ENCODE results near the gene ZFAND3.

The ZFAND3 gene

DNA sequence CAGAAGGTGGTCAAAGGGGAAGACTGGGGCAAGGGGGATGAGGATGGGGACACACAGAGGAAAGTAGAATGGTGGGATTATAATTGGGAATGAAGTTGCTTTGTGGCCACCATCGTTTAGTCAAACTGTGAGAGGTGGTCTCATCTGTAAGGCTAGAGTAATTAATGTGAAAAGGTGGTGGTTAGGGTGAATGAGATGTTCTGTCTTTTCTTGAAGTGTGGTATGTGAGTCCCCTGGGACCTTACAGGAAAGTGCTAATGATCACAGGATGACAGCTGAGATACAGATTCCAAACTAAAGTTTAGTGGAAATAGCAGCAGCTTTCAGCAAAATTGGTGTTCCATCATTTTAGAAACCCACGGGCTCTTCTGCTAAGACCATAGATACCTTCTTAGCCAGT lies 10.7 kb downstream of the ZFAND3 start:
- no peak for DNase-seq

DNA sequence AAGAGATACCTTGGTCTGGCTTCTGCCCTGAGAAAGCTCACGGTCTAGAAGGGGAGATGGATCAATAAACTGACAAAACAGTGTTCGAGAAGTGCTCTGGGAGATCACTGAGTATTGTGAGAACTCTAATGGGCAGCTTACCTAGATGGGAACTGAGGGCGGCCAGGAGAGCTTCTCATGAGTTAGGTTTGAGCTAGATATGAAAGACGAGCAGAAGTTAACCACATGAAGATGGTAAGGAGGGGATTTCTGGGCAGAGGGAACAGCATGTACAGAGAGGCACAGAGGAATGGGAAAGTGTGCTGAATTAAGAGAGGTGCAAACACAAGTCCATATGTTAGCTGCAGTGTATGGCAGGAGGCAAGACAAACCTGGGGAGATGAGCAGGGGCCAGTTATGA lies 11.9 kb downstream of the ZFAND3 start:
- no peak for DNase-seq

DNA sequence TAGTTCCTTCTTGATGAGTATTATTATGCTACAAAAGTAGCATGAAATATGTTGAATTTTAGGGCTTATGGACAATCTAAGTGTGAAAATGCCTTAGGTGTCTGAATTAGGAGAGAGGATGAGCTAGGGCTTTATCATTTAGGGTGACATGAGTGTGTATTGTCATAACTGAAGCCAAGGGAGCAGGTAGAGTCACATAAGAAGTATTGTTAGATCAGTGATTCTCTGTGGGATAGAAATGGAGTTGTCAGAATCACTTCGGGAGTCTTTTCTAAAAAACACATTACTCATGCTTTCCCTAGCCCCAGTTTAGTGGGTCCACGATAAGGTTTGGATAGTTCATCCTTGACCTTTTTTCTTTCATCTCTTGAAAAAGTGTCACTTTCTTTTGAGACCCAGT lies 16.4 kb downstream of the ZFAND3 start:
- no peak for DNase-seq

DNA sequence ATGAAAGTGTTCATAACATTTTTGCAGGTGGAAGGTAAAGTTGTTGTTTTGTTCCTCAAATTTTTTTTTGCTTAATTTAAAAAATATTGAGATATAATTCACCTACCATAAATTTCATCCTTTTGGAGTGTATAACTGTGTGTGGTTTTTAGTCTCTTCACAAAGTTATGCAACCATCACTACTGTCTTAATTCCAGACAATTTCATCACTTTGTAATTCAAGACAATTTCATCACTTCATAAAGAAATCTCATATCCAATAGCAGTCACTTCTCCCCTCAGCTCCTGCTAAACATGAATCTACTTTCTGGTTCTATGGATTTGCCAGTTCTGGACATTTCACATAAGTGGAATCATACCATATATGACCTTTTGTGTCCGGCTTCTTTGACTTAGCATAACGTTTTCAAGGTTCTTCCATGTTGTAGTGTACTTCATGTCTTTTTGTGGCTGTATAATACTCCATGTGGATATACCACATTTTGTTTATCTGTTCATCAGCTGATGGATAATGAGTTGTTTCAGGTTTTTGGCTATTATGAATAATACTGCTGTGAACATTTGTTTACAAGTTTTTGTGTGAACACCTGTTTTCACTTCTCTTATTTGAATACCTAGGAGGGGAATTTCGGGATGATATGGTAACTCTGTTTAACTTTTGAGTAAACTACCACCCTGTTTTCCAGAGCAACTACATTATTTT lies 18.8 kb downstream of the ZFAND3 start:
- DNase-seq, result no peak

DNA sequence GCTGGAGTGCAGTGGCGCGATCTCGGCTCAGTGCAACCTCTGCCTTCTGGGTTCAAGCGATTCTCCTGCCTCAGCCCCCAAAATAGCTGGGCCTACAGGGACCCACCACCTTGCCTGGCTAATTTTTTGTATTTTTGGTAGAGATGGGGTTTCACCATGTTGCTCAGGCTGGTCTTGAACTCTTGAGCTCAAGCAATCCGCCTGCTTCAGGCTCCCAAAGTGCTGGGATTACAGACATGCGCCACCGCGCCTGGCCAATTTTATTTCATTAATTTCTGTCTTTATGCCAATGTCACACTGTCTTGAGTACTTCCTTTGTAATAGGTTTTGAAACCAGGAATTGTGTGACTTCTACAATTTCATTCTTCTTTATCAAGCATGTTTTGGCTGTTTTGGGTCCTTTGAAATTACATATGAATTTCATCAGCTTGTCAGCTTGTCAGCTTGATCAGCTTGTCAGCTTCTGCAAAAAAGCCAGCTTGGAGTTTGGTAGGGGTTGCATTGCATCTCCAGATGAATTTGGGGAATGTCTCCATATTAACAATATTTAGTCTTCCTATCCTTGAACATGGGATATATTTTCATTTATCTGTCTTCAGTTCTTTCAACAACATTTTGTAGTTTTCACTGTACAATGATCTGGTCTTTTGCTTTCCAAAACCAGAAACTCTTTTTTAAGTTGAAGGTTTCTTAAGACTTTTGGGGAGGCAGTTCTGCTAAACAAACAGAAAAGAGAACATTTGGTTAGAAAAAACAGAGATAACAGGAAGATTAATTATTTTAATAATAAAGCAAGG lies 20.8 kb downstream of the ZFAND3 start:
- no peak for DNase-seq

DNA sequence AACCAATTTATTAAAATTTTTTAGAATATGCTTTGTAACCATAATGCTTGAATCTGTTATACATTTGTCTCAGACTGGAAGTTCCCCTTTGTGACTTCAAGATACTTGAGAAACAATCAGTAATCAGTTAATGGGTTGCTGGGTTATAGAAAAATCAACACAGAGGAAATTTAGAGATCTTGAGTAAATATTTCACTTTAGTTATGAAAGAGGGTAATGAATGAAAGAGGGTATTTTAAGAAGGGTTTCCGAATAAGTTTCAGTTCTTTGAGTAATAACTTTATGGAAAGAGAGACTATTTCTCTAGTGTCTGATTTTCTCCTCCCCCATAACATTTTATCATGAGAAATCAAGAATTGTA lies 21.4 kb downstream of the ZFAND3 start:
- no peak for DNase-seq

DNA sequence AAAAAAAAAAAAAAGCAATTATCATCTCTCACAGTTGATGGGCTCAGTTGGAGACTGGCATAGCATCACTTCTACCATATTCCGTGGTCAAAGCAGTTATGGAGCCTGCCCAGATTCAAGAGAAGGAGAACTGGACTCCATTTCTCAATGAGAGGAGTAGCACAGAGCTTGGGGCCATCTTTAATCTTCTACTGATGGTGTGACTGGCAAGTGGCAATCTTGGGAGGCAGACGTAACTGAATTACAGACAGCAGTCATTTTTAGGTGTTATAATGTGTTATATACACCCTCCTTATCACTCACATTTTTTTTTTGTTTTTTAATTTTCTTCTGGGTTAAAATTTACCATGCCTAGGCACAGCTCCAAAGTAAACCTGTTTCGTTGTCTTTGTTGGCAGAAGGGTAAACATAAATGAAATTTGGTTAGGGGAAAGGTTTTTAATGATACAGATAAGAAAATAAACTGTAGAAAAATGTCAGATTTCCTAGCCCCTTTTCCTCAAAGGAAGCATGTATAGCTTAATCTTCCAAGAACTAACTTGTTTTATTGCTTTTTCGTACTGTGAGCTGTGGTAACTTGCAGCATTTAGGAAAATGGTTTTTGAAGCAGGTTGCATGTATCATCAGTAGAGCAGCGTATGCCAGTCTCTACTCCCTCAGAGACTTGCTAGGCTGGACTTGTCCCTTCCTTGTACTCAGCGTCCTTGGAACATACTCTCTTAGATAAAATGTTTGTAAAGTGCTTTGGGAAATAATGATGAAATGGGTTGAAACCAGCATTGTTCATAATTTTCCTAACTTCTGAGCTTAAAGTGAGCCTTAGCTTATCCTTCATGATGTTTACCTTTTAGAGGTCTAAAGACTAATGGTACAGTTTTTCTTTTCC lies 25.7 kb downstream of the ZFAND3 start:
- DNase-seq, result no peak

DNA sequence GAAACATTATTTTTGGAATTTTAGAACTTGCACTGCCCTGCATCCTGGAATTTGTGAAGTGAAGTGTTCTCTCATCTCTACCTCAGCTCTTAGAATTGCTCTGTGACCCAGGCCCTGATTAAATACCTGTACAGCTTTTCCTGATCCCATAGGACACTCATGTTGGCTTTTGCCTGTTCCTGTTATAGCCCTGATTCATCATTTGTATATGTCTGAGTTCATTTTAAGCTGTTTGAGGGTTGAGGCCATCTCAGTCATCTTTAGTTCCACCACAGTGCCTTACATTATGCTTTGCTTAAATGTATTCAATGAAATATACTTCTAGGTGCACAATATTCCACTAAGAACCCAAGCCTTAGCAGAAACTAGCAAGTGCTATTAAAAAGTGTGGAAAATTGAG lies 26.4 kb downstream of the ZFAND3 start:
- DNase-seq, result no peak

DNA sequence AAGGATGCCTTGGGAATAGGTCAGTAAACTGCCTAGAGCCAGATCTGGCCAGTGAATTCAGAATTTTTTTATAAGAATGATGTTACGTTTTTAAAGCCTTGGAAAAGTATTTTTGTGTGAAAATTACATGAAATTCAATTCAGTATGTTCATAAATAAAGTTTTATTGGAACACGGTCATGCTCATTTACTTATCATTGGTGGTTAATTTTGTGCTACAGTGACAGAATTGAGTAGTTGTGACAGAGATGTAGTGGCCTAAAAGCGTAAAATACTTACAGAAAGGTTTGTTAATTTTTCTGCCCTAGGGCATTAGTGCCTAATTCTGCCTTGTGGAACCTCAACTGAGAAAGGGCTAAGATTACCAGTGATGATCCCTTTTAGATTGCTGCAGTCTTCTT lies 28.2 kb downstream of the ZFAND3 start:
- DNase-seq, result no peak

DNA sequence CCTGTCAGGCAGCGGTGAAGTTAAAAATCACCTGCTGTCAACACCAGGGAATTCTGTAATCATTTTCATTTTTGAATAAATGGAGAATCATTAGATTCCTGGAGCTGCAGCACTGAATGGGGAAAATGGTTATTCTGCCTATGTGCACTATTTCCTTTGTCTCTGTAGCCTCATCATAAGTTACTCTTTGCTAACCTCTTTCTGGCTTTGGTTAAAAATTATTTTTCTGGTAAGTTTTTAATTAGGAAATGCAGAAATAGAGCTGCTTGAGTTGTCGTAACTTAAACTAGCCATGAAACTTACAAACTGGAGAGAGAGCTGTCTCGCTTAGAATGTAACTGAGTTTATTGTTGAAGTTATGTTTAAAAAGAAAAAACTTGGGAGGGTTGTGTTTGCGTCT lies 28.8 kb downstream of the ZFAND3 start:
- DNase-seq, result no peak

DNA sequence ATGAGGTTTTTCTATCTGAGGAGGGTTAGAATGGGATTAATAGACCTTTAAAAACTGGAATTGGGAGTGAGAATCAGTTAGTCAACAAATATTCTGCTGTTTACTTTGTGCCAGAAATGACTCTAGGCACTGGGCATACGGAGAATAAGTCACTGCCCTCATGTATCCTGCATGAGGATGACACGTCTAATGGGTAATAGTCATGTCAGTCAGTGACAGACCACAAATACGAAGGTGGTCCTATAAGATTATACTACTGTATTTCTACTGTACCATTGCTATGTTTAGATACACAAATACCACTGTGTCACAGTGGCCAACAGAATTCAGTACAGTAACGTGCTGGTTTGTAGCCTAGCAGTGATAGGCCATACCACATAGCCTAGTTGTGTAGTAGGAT lies 30.7 kb downstream of the ZFAND3 start:
- DNase-seq, result no peak

DNA sequence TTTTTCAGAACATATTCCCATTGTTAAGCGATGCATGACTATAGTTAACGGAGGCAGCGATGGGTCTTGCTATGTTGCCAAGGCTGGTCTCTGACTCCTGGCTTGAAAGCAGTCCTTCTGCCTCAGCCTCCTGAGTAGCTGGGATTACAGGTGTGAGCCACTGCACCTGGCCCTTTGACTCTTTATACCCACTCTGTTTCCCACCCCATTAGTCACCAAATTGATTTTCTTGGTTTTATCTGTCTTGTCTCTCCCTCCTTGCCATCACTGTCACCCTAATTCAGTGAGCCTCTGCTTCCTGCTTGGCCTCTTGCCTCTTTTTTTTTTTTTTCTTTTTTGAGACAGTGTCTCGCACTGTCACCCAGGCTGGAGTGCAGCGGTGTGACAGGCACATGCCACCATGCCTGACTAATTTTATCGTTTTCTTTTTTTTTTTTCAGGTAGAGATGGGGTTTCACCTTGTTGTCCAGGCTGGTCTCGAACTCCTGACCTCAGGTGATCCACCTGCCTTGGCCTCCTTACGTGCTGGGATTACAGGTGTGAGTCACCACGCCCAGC lies 31.3 kb downstream of the ZFAND3 start:
- DNase-seq, result no peak

DNA sequence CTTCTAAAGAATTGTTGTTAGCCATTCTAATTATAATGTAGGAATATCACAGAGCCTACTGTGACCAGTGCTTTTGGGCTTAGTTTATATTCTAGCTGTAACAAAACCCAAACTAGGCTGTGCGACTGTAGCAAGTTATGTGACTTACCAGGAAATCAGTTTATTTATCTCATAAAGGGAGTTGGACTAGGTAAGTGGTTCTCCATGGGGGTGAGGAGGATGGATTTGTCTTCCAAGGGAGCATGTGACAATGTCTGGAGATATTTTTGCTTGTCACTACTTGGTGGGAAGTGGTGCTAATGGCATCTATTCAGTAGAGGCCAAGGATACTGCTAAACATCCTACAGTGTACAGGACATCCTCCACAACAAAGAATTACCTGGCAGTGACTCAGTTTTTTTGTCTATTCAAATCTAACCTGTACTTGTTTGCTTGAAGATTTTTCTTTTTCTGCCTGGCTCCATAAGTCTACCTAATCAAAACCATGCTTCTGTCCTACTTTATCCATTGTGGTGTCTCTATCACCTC lies 32.5 kb downstream of the ZFAND3 start:
- no peak for DNase-seq

DNA sequence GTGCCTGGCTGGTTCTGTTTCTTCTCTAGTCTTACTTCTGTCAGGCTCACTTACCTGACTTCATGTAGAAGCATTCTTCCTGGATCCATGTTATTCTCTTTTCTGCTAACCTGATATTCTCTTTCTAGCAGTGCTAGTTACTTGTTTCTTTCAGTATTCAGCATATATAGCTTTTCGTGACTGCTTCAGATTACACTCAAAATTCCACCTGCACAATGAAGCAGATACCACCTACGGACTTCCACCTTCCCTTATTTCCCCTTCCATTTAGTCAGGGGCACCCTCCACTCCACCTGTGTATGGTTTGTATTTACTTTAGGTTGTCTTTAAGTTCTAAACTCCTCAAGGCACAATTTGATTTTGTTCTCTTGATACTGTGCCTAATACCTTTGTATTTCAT lies 36.8 kb downstream of the ZFAND3 start:
- no peak for DNase-seq

DNA sequence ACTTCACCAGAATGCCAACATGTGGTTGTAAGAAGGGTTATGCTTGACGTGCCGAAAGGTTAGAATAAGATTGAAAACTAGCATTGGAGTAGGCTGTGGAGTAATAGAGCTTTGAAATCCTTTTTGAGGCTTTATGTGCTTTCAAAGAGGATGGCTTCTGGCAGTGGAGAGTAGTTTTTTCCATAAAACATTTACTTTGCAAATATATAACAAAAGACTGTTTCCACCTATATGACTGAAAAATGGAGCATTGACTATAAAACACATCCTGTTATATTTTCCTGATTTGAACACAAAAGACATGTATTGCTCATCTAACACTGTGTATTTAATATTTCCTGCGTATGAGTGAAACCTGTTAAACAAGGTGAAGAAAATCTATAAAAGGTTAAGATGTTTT lies 38.8 kb downstream of the ZFAND3 start:
- no peak for DNase-seq

DNA sequence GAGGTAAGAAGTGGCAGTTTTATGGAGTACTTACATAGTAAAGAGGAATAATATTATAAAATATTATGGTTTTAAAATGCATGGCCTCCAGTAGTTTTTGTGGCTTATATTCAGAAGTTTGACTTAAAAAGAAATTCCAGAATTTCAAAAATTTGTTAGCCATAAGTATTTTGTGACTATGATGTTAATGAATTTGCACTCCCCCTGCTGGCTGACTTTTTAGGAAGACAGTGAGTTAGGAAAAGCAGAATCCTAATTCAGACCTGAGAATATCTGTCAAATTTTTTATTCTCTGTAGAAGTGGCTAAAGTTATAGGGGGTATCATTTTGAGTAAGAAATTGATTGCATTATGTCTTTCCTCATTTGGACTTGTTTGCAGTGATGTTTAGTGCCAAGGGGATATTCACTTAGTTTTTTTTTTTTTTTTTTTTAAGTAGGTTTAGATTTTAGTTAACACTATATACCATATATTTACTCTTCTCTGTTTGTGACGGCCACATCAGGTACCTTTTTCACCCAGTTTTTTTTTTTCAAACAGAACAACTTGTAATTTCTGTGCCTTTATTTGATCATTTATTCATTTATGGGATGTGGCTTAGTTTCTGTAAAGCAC lies 40.8 kb downstream of the ZFAND3 start:
- no peak for DNase-seq

DNA sequence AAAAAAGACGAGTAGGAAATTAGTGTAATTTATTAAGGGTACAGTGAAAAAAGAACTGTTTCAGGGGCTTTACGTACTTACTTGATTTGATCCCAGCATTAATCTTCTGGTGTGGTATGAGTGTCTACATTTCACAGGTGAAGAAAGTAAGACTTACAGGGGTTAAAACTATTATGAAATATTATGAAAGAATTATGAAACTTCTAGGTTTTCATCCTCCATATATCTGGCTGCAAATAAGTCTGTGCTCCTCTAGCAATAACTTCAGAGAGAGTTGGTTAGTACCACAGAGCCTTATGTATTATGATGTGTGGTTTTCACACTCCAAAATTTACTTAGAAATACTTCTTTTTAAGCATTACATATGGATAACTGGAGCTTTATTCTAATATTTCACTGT lies 41.9 kb downstream of the ZFAND3 start:
- DNase-seq, result no peak

DNA sequence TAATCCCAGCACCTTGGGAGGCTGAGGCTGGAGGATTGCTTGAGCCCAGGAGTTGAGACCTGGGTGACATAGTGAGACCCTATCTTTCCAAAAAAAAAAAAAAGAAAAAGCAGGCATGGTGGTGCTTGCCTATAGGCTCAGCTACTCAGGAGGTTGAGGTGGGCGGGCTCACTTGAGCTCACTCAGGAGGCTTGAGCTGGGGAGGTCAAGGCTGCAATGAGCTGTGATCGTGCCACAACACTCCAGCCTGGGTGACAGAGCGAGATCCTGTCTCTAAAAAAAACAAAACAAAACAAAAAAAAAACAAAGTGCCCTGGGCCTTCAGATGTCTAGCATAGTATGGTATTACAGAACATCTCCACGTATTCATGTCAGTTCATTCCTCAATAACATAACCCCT lies 42.9 kb downstream of the ZFAND3 start:
- DNase-seq, result no peak

DNA sequence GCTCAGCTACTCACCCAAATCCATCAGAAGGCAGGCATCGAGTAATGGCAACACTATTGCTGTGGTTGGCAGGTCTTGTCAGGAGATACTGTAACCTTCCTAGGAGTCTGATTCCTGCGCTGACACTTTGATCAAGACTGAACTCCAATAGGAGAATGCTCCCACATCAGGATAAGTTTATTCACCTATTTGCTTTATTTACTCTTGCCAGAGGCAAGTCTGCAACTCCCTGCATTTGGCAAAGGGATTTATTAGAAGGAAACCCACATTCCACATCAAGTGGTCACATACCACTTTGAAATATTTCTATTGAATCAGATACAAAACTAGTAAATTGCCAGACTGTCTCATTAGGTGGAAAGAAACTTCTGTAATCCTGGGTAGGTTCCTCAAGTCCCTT lies 43.5 kb downstream of the ZFAND3 start:
- DNase-seq, result no peak

DNA sequence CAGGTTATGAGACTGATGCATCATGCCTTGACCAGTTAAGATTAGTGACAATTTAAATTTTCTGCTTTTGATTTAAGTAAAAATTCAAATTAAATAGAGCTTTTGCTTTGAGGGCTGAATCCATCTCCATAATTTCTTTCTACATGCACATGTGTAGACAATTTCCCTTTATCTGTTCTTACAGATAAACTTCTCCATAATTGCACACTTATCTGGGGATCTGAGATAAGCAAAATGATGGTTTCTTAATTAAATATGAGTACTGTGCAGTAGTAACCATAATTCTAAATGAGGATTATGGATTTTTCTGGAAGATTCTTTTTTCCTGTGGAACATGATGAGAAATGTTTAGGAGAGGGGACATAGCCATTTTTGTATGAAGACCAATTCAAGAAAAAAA lies 44.7 kb downstream of the ZFAND3 start:
- DNase-seq, result no peak

DNA sequence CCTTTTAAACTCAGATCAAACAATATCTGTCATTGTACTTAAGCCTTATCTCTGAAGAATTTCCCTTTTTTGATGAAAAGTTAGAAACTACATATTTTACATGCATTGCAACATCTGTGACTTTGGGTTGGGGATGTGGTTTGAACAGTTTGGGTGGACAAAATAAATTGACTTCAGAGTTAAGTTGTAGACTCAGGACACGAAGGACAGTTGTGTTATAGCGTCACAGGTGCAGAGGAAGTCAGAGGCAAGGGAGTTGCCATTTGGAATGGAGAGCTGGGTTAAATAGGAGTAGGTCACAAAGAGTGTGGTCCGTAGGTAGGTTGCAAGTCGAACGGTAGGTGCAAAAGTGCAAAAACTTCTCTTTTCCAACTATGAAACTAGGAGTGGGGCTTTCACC lies 46.0 kb downstream of the ZFAND3 start:
- DNase-seq, result no peak

DNA sequence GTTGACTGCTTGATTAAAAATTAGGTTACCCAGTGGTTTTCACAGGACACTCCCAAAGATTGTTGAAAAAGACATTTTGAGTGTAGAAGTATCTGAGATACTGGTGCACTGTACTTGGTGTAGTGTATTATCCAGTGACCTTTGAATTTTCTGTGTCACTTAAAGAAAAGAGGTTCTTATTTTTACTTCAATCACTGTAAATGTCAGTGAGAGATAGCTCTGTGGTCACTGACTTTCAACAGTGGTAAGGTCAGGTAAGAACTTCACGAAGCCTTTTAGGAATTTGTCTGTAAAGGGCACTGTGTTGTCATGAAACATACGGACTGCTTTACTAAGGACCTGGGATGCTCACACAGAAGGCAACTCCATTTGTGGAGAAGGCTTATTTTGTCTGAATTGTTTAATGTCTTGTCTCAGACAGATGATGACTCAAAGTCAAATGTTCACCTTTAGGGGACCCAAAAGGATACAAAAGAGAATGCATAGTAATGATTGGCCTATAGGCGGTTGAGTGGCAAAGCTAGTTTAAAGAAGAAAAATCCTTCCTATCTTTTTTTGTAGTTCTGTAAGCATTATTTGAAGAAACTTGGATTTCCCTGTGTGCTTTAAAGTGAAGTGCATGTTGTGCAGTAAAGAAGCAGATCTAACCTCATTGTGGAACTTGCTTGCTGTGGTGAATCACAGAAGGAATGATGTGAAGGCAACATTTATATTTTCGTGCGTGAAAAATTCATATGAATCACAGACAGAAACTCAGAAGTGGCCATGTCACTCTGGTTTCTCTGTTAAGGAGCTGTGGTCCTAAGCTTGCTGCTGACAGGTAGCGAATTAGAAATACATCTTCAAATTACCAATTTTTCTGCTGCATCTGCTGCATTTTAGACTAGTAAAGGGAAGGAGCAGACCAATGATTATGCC lies 47.3 kb downstream of the ZFAND3 start:
- DNase-seq, result no peak

All from stimulated activated CD8-positive, alpha-beta memory T cell treated with anti-CD3 and anti-CD28 coated beads, Interleukin-4, amount 100 ng/mL, for 48 hours (primary cell).